ENCODE measurements around the gene FOXL2NB.
"Not testable (repeated sequence)": the region's sequence is repeated elsewhere in the genome, so short reads cannot be mapped to it uniquely, and the experiment has no call there.

The FOXL2NB gene

GRCh38 chr3:138914870-138915502 is 32.0 kb upstream of the FOXL2NB start:
- in situ Hi-C loops (cut with HindIII; ENCODE audit: low sequenced_read_pairs), result no loop called here
- H3K4me3 ChIP-seq (ENCODE audit: low read depth, low read length), result peak overlapping the region; percentile 78
- no peak for TF ChIP-seq CTCF (IDR thresholded peaks at IDR 0.05; ENCODE audit: low read depth, low read length)
- DNase-seq (ENCODE audit: low read depth, low spot score), result no peak

DNA sequence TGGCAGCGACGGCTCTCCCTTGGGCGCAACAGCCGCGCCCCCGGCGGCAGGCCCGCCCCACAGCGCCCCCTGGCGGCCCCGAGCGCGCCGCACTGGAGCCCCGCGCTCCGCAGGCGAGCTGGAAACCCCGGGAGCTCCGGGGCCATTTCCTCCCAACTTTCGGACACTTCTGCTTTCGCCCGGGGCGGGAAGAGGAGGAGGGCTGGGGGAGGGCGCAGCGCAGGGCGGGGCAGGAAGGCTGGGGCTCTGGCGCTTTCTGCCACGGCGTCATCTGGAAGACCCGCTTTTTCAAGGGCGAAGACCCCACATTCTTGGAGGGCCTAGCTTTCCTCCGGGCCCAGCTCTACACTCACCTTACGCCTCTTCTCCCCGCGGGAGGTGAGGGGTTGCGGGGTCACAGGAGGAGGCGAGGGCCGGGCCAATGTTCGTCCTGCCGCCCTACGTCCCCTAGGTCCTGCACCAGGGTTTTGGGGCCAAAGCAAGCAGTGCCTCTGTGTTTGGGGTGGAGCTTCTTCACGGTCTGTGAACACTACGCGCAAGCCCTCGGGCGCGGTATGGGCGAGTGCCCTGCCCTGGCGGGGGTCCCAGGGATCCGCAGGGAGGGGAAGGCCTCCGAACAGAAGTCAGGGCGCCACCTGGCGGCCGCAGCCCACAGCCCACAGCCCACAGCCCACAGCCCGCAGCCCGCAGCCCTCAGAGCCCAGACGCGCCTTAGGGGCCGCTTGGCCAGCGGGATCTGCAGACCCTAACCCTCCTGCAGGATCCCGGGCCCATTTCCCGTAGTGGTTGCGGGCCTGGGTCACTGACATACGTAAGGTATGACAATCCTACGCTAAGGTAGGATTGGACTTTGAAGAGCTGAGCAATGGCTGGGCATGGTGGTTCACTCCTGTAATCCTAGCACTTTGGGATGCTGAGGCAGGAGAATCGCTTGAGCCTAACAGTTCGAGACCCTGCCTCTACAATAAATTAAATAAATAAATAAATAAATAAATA is 31.2 kb upstream of the FOXL2NB start:
- in situ Hi-C loops (cut with HindIII; ENCODE audit: low sequenced_read_pairs), result no loop called here
- H3K4me3 ChIP-seq (ENCODE audit: low read depth, low read length), result peak overlapping the region; percentile 78
- DNase-seq (ENCODE audit: low read depth, low spot score), result peak; percentile 93
- TF ChIP-seq CTCF (IDR thresholded peaks at IDR 0.05; ENCODE audit: low read depth, low read length), result peak; percentile 83

- in situ Hi-C loops (cut with HindIII; ENCODE audit: low sequenced_read_pairs), result no loop called here
- DNase-seq (ENCODE audit: low read depth, low spot score), result no peak
- no peak overlapping the region for H3K4me3 ChIP-seq (ENCODE audit: low read depth, low read length)
- no peak for TF ChIP-seq CTCF (IDR thresholded peaks at IDR 0.05; ENCODE audit: low read depth, low read length)
Observed at GRCh38 chr3:138916824-138917223, 30.2 kb upstream of the FOXL2NB start.

DNA sequence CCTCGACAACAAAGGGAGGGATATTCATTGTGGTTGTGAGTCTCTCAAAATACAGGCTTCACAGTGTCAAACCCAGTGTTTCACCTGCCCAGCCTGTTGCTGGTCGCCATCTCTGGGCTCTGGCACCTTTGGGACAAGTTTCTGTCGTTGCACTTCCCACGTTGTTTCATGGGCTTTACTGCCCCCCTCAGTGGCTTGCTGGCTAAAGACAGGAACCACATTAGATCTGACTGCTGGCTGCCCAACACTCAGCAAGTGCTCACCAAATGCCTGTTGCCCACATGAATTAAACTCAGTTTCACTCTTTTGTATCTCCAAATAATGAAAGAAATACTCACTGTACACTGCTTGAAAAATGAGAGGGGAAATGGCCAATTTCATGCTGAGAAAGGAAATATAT is 27.7 kb upstream of the FOXL2NB start:
- in situ Hi-C loops (cut with HindIII; ENCODE audit: low sequenced_read_pairs), result no loop called here
- no peak for TF ChIP-seq CTCF (IDR thresholded peaks at IDR 0.05; ENCODE audit: low read depth, low read length)
- DNase-seq (ENCODE audit: low read depth, low spot score), result no peak
- H3K4me3 ChIP-seq (ENCODE audit: low read depth, low read length), result no peak overlapping the region

- peak; percentile 87 for DNase-seq (ENCODE audit: low read depth, low spot score)
- no peak overlapping the region for H3K4me3 ChIP-seq (ENCODE audit: low read depth, low read length)
- in situ Hi-C loops (cut with HindIII; ENCODE audit: low sequenced_read_pairs), result no loop called here
- TF ChIP-seq CTCF (IDR thresholded peaks at IDR 0.05; ENCODE audit: low read depth, low read length), result no peak
Observed at GRCh38 chr3:138921316-138922292, 25.4 kb upstream of the FOXL2NB start.

DNA sequence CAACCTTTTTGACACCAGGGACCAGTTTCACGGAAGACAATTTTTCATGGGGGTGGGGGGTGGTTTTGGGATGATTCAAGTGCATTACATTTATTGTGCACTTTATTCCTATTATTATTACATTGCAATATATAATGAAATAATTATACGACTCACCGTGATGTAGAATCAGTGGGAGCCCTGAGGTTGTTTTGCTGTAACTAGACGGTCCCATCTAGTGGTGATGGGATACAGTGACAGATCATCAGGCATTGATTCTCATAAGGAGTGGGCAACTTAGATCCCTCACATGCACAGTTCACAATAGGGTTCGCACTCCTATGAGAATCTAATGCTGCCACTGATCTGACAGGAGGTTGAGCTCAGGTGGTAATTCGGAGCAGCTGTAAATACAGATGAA is 24.6 kb upstream of the FOXL2NB start:
- in situ Hi-C loops (cut with HindIII; ENCODE audit: low sequenced_read_pairs); DNase-seq (ENCODE audit: low read depth, low spot score); H3K4me3 ChIP-seq (ENCODE audit: low read depth, low read length): not testable (repeated sequence)
- peak; percentile 9 for TF ChIP-seq CTCF (IDR thresholded peaks at IDR 0.05; ENCODE audit: low read depth, low read length)

Measured in astrocyte of the spinal cord (primary cell).